Activated T-helper 1 cell treated with anti-CD3 and anti-CD28 coated beads, Interleukin-12 subunit alpha, Interleukin-12 subunit beta, Interleukin-2, Interleukin-4 antibody, amounts not matched to agents 30 ng/mL and 10 ng/mL and 1 ng/mL, durations not matched to agents 14 hours and 24 hours and 36 hours (primary cell): ENCODE results near the gene TNFAIP2. TPM values are rescaled to one million over a fixed set of nuclear protein-coding genes. Genes with fewer than 3 reads are reported as not detected.

Source experiments
- DNase-seq: peaks from one replicate; pipeline ENCODE4 v3.0.0; 2021; ENCODE audit warnings: low spot score
- H3K27ac Mint-ChIP-seq: one replicate; pipeline ENCODE4 v1.8.0; 2021; ENCODE audit warnings: mild to moderate bottlenecking, mixed read lengths
- H3K27me3 Mint-ChIP-seq: one replicate; pipeline ENCODE4 v1.8.0; 2022; ENCODE audit warnings: mild to moderate bottlenecking, moderate library complexity, mixed read lengths; ENCODE audit not compliant: insufficient read depth
- H3K36me3 Mint-ChIP-seq: one replicate; pipeline ENCODE4 v1.8.0; 2021; ENCODE audit warnings: low read depth, mixed read lengths
- H3K4me1 Mint-ChIP-seq: one replicate; pipeline ENCODE4 v1.8.0; 2021; ENCODE audit warnings: low read depth, mixed read lengths
- H3K4me3 Mint-ChIP-seq: one replicate; pipeline ENCODE4 v1.8.0; 2021; ENCODE audit warnings: mild to moderate bottlenecking, moderate library complexity, mixed read lengths
- H3K9me3 Mint-ChIP-seq: one replicate; pipeline ENCODE4 v1.8.0; 2021; ENCODE audit warnings: mixed read lengths
- intact Hi-C: fragments of 100-400 bp; cut with micrococcal nuclease; formaldehyde crosslinking; loops from one replicate; pipeline ENCODE4 v1.15.1; 2024
- total RNA-seq: library from RNA; stranded (reverse); gene quantifications from 2 replicates; pipeline ENCODE4 v1.2.3, GENCODE V29; 2022

TNFAIP2 gene
- total RNA-seq, 1 donor from 2014 or later: 2.3 TPM

DNA sequence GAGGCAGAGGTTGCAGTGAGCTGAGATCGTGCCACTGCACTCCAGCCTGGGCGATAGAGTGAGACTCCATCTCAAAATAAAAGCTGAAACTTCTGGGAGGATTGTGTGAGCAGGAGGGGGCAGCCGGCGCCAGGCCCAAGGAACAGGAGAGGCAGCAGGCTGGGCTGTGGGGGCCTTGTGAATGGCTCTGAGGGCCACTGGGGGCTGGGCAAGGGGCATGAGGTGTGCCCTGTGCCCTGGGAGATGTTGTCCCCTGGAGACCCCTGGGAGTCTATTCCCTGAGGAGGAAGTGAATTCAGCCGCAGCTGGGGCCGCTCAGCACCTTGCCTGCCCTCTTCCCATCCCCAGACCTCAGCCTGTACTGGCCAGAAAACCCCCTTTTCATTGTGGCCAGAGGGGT is 34.3 kb upstream of the TNFAIP2 start:
- intact Hi-C loops: no loop called here
- no peaks in the 10 kb centered on the region for H3K27me3 Mint-ChIP-seq
- H3K9me3 Mint-ChIP-seq: no peaks in the 10 kb centered on the region

GRCh38 chr14:103089386-103090335 is 33.6 kb upstream of the TNFAIP2 start:
- no peaks in the 10 kb centered on the region for H3K4me1 Mint-ChIP-seq
- H3K9me3 Mint-ChIP-seq: no peaks in the 10 kb centered on the region
- intact Hi-C loops: no loop called here
- H3K4me3 Mint-ChIP-seq: no peak overlapping the region
- DNase-seq: no peak
- H3K27ac Mint-ChIP-seq: no peak overlapping the region
- H3K36me3 Mint-ChIP-seq: no peaks in the 10 kb centered on the region
- no peaks in the 10 kb centered on the region for H3K27me3 Mint-ChIP-seq

More for the DNA sequence above, 34.3 kb upstream of the TNFAIP2 start:
- no peaks in the 10 kb centered on the region for H3K4me1 Mint-ChIP-seq
- no peak overlapping the region for H3K27ac Mint-ChIP-seq
- no peak overlapping the region for H3K4me3 Mint-ChIP-seq
- H3K36me3 Mint-ChIP-seq: no peaks in the 10 kb centered on the region
- no peak for DNase-seq

DNA sequence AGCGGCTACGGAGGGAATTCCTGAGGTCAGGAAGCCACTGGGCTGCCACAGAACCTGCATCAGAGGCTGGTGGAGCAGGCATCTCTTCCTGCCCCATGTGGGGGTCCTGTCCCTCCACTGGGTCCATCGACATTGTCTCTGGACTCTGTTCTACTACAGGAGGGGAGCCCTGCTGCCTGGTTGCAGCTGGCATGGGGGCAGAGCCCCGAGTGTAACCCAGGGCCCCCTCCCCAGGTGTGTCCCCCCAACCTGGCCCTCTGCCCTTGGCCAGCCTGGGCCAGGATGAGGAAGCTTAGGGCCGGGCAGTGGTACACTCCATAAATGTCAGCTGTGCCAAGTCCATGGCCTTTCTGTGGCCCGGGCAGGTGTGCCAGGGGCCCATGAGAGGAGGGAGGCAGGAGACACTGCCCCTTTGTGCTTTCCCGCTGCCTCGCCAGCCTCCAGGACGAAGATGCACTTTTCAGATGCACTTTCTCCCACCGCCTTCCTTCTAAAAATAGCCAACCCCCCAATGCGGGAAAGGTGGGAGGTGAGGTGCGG is 32.7 kb upstream of the TNFAIP2 start:
- H3K9me3 Mint-ChIP-seq: no peaks in the 10 kb centered on the region
- H3K36me3 Mint-ChIP-seq: no peaks in the 10 kb centered on the region
- H3K27me3 Mint-ChIP-seq: no peaks in the 10 kb centered on the region
- no peak overlapping the region for H3K27ac Mint-ChIP-seq
- intact Hi-C loops: loop anchor here (1.0 kb wide), 2 partner anchors 15 to 396 kb away; no protein-coding TSS in a partner anchor
- H3K4me3 Mint-ChIP-seq: no peak overlapping the region
- no peak for DNase-seq
- no peaks in the 10 kb centered on the region for H3K4me1 Mint-ChIP-seq

DNA sequence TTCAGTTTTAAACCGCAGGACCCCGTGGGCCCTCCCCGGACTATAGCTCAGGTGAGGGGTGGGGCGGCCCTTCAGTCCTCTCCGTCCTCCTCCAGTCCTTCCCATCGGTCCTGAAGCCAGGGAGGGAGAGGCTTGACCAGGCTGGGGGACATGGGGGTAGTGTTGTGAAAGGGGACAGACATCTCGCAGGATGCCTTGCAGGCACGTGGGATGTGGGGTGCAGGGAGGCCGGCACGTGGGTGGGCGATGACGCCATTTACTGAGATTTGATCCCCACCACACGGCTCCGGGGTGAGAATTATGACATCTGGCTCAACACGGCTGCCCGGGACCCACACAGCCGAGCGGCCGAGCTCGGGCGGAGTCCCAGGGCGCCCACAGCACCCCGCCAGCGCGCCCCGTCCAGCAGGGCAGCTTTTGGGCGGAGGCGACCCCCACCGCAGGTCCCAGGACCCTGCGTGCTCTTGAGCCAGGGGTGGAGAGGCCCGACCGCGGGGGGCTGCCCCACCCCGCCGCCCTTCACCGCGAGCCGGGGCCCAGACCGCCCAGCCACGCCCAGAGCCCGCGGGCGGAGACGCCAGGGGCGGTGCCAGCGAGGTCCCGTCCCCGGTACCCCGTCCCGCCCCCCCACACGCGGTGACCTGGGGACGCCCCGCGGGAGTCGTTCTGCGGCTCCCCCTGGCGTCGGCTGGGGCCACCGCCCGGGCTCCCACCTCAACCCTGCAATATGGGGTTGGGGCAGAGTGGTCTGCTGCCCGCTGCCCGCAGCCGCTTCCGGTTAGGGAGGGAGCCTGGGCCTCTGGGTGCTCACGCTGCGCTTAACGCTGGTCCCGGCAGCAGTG is 32.0 kb upstream of the TNFAIP2 start:
- peak; percentile 64 for DNase-seq
- Mint-ChIP-seq H3K36me3 (no peaks in the 10 kb centered on the region), H3K27me3 (no peaks in the 10 kb centered on the region), H3K4me1 (no peaks in the 10 kb centered on the region), H3K9me3 (no peaks in the 10 kb centered on the region), H3K4me3 (peak overlapping the region; percentile 19), H3K27ac (no peak overlapping the region)
- intact Hi-C loops: loop anchor here (1.0 kb wide), 2 partner anchors 16 to 397 kb away; no protein-coding TSS in a partner anchor

- no peak for DNase-seq
- Mint-ChIP-seq H3K9me3 (no peaks in the 10 kb centered on the region), H3K36me3 (no peaks in the 10 kb centered on the region), H3K27me3 (no peaks in the 10 kb centered on the region), H3K4me1 (no peaks in the 10 kb centered on the region), H3K4me3 (no peak overlapping the region), H3K27ac (no peak overlapping the region)
- intact Hi-C loops: loop anchor here (1.0 kb wide), 2 partner anchors 17 to 398 kb away; no protein-coding TSS in a partner anchor
Observed at GRCh38 chr14:103091883-103092222, 31.4 kb upstream of the TNFAIP2 start.

DNA sequence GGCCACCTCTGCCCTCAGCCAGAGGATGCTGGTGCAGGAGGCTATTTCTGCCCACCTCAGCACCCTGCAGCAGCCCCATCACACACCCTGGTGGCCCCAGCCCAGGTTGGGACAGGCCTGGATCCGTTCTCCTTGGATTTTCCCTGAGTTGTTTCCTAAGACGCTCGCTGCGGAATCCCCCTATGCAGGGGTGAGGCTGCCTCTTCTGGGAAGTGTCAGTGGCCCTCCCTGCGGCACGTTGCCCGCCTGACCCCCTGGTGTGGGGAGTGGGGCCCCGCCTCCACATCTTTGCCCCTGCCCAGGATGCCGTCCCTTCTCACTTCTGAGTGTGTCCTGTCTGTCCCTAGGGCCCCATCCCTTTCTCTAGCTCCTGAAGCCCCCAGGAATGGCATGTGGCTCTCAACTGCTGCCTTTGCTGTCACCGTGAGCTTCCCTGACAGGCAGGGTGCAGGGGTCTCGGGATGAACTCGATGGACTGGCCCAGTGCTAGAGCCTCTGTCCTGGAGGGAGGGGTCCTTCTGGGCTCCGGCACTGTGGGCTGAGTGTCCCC is 29.3 kb upstream of the TNFAIP2 start:
- H3K27ac Mint-ChIP-seq: no peak overlapping the region
- no peak overlapping the region for H3K4me3 Mint-ChIP-seq
- H3K9me3 Mint-ChIP-seq: no peaks in the 10 kb centered on the region
- DNase-seq: no peak
- H3K36me3 Mint-ChIP-seq: no peaks in the 10 kb centered on the region
- intact Hi-C loops: no loop called here
- H3K27me3 Mint-ChIP-seq: no peaks in the 10 kb centered on the region
- H3K4me1 Mint-ChIP-seq: no peaks in the 10 kb centered on the region

DNA sequence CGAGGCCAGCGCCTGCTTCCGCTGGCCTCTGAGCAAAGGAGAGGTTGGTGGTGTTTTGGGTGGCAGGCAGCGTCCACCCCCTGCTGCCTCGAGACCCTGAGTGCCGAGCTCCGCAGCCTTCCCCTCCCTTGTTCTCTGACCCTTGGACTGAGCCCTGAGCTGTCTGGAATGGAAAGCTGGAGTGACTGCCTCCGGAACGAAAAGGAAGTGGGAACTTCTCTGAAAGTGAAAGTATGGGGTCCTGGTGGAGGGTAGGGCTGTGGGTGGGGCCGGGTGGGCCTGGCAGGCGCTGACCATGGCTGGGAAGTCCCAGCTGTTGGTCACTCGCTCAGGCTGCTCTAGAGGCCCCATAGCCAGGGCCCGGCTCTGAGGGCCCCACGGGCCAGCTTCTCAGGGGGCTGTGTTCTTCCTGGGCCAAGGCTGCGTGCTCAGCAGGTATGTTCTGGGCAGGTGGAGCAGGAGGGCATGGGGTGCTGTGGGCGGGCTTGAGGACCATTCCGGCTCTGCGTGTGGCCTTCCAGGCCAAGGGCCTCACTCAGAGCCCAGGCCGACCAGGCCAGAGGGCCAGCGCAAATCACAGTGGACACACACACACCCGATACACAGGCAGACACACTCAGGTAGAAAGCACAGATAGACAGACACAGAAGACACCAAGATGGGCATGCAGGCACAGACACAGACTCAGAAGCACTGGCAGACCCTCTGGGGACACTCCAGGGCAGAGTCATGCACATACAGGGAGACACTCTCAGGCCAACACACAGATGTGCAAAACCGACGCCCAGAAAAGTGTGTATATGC is 28.7 kb upstream of the TNFAIP2 start, which contains the start of gene EXOC3L4:
Gene EXOC3L4, plus strand, starts transcription at position 320 of the 804 bp plus-strand sequence. CDS start 5,495 bp downstream, outside the sequence.
- Mint-ChIP-seq H3K36me3 (no peaks in the 10 kb centered on the region), H3K4me1 (no peaks in the 10 kb centered on the region), H3K27ac (no peak within 1 kb of the TSS), H3K27me3 (no peaks in the 10 kb centered on the region), H3K4me3 (no peak within 1 kb of the TSS), H3K9me3 (no peaks in the 10 kb centered on the region)
- no peak for DNase-seq
- intact Hi-C loops: no loop called here

DNA sequence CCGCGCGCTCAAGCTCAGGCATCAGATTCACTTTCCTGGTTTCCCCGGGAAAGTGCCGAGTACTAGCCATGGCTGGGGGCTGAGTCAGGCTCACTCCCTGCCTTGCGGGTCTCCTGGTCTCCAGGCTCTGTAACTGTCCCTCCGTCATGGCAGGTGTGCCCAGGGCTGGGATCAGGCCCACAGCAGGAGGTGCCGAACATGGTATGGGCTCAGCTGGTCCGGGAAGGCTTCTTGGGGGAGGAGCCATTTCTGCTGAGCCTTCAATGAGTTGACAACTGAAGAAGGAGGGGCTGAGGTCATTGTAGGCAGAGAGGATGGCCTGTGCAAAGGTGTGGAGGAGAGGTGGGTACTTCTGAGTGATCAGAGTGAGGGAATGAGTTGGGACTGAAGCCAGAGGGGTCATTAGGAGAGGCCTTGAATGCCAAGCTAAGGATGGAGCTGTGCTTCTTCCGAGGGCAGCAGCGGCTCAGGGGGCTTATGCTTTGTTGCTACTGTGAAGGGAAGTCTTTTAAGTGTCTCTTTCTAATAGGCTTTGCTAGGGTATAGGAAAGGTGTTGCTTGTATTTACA is 28.0 kb upstream of the TNFAIP2 start:
- Mint-ChIP-seq H3K27ac (no peak overlapping the region), H3K27me3 (no peaks in the 10 kb centered on the region), H3K4me3 (no peak overlapping the region), H3K9me3 (no peaks in the 10 kb centered on the region), H3K36me3 (no peaks in the 10 kb centered on the region), H3K4me1 (no peaks in the 10 kb centered on the region)
- DNase-seq: no peak
- intact Hi-C loops: no loop called here

- H3K27me3 Mint-ChIP-seq: peaks cover 7% of the 10 kb centered on the region
- H3K4me1 Mint-ChIP-seq: no peaks in the 10 kb centered on the region
- H3K4me3 Mint-ChIP-seq: no peak overlapping the region
- no peak for DNase-seq
- no peak overlapping the region for H3K27ac Mint-ChIP-seq
- H3K9me3 Mint-ChIP-seq: no peaks in the 10 kb centered on the region
- H3K36me3 Mint-ChIP-seq: no peaks in the 10 kb centered on the region
- intact Hi-C loops: no loop called here
Observed at GRCh38 chr14:103096387-103096786, 26.9 kb upstream of the TNFAIP2 start.

GRCh38 chr14:103097244-103097993 is 25.8 kb upstream of the TNFAIP2 start:
- DNase-seq: no peak
- intact Hi-C loops: no loop called here
- no peak overlapping the region for H3K4me3 Mint-ChIP-seq
- H3K9me3 Mint-ChIP-seq: no peaks in the 10 kb centered on the region
- H3K4me1 Mint-ChIP-seq: no peaks in the 10 kb centered on the region
- no peaks in the 10 kb centered on the region for H3K36me3 Mint-ChIP-seq
- H3K27me3 Mint-ChIP-seq: peaks cover 15% of the 10 kb centered on the region
- H3K27ac Mint-ChIP-seq: no peak overlapping the region
